HepG2 (cell line): Measurements from ENCODE around the gene PRTN3.

Experiments
- HOXD1 ChIP-seq: sonication (generic); formaldehyde crosslinking; IDR thresholded peaks from 2 replicates; pipeline ENCODE4 v1.5.0; 2020; ENCODE audit warnings: missing genetic modification reagents
- POLR2A ChIP-seq, 2 experiments: IDR thresholded peaks; 2 replicates each; pipeline ENCODE4 v1.6.1; 2011; ENCODE audit warnings: low read depth in 2 of 2, low read length in 2 of 2, mild to moderate bottlenecking in 1 of 2, moderate library complexity in 1 of 2; ENCODE audit not compliant: insufficient read depth in 1 of 2
- SAP130 ChIP-seq: IDR thresholded peaks from 2 replicates; pipeline ENCODE4 v1.6.1; 2016; ENCODE audit warnings: low read depth
- ZKSCAN1 ChIP-seq: fragments of 150-350 bp; IDR thresholded peaks from 2 replicates; pipeline ENCODE4 v1.6.1; 2014; ENCODE audit warnings: low read length
- ZNF780A ChIP-seq: sonication (generic); formaldehyde crosslinking; IDR thresholded peaks from 2 replicates; pipeline ENCODE4 v1.8.0; 2022; ENCODE audit warnings: mild to moderate bottlenecking, missing genetic modification reagents, moderate library complexity
- TF ChIP-seq, protein P1 (sequence below): sonication (generic); formaldehyde crosslinking; IDR thresholded peaks from 2 replicates; pipeline ENCODE4 v1.4.0; 2020; ENCODE audit warnings: mild to moderate bottlenecking, missing genetic modification reagents, borderline replicate concordance

DNA sequence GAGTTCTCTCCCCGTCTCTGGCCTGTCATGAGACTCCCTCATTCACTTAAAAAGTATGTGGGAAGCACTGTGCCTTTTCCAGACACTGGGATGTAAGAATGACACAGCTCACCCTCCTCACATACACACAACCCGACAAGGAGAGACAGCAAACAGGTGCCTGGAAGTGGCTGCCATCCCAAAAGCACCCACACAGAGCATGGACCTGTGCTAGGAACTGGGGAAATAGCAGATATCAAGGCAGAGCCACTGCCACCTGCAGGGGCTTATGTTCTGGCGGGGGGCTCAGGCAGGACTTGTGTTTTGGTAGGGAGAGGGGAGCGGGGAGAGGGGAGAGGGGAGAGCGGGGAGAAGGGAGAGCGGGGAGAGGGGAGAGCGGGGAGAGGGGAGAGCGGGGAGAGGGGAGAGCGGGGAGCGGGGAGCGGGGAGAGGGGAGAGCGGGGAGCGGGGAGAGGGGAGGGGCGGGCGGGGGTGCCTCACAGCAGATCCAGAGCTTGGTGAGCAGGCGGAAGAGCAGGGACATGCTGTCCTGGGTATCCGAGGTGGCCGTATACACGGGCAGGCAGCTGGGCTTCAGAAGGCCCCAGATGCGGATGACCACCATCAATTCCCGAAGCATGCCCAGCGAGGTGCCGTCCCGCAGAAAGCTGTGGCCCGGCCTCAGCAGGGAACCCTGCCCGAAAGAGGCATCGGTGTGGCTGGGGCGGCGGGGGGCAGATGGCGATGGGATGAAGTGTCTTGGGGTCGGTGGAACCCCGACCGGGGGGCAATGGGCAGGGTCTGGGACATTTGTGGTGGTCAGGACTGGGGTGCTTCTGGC is 30.9 kb downstream of the PRTN3 start:
- TF ChIP-seq POLR2A (IDR thresholded peaks at IDR 0.05; ENCODE audit: insufficient read depth in 1 of 2, low read depth in 2 of 2, low read length in 2 of 2) (no peak), ZNF780A (CRISPR knock-in tag) (no peak), HOXD1 (CRISPR knock-in tag) (no peak), SAP130 (CRISPR knock-in tag) (no peak), ZKSCAN1 (no peak)
- TF ChIP-seq, protein P1, sequence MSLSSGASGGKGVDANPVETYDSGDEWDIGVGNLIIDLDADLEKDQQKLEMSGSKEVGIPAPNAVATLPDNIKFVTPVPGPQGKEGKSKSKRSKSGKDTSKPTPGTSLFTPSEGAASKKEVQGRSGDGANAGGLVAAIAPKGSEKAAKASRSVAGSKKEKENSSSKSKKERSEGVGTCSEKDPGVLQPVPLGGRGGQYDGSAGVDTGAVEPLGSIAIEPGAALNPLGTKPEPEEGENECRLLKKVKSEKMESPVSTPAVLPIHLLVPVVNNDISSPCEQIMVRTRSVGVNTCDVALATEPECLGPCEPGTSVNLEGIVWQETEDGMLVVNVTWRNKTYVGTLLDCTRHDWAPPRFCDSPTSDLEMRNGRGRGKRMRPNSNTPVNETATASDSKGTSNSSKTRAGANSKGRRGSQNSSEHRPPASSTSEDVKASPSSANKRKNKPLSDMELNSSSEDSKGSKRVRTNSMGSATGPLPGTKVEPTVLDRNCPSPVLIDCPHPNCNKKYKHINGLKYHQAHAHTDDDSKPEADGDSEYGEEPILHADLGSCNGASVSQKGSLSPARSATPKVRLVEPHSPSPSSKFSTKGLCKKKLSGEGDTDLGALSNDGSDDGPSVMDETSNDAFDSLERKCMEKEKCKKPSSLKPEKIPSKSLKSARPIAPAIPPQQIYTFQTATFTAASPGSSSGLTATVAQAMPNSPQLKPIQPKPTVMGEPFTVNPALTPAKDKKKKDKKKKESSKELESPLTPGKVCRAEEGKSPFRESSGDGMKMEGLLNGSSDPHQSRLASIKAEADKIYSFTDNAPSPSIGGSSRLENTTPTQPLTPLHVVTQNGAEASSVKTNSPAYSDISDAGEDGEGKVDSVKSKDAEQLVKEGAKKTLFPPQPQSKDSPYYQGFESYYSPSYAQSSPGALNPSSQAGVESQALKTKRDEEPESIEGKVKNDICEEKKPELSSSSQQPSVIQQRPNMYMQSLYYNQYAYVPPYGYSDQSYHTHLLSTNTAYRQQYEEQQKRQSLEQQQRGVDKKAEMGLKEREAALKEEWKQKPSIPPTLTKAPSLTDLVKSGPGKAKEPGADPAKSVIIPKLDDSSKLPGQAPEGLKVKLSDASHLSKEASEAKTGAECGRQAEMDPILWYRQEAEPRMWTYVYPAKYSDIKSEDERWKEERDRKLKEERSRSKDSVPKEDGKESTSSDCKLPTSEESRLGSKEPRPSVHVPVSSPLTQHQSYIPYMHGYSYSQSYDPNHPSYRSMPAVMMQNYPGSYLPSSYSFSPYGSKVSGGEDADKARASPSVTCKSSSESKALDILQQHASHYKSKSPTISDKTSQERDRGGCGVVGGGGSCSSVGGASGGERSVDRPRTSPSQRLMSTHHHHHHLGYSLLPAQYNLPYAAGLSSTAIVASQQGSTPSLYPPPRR = no peak
